ENCODE measurements around the gene SCN2B. TPM values are rescaled to one million over a fixed set of nuclear protein-coding genes. Genes with fewer than 3 reads are reported as not detected.

SCN2B gene
- polyA plus RNA-seq, 1 donor from 2014 or later, result 1.1 TPM

- Histone ChIP-seq H3K4me3 (ENCODE audit: low read length) (peak overlapping the region; percentile 80), H3K36me3 (ENCODE audit: insufficient read depth, low read length) (no peaks in the 10 kb centered on the region), H3K79me2 (replicated peaks; ENCODE audit: insufficient read depth, low read length) (no peaks in the 10 kb centered on the region), H2AFZ (ENCODE audit: low read depth, low read length) (peak overlapping the region; percentile 47), H4K20me1 (ENCODE audit: insufficient read depth) (no peaks in the 10 kb centered on the region), H3K4me2 (ENCODE audit: low read length) (peak overlapping the region; percentile 46), H3K9ac (ENCODE audit: low read length) (peak overlapping the region; percentile 55), H3K27ac (ENCODE audit: low read length) (no peak overlapping the region), H3K9me3 (ENCODE audit: low read length) (no peaks in the 10 kb centered on the region), H3K27me3 (ENCODE audit: insufficient read depth, low read depth, low read length) (peaks cover 39% of the 10 kb centered on the region), H3K9me2 (ENCODE audit: insufficient read depth, low read length) (no peaks in the 10 kb centered on the region), H3F3A (ENCODE audit: insufficient read depth, low read length, poor library complexity, severe bottlenecking) (no peaks in the 10 kb centered on the region)
- peak; percentile 99 for TF ChIP-seq RAD21 (conservative IDR thresholded peaks at IDR 0.05)
- TF ChIP-seq TAF1 (IDR thresholded peaks at IDR 0.05; ENCODE audit: low read depth), result no peak
- TF ChIP-seq MXI1 (conservative IDR thresholded peaks at IDR 0.05; ENCODE audit: poor library complexity, severe bottlenecking), result peak; percentile 33
- peak; percentile 12 for TF ChIP-seq EP300 (conservative IDR thresholded peaks at IDR 0.05; ENCODE audit: poor library complexity, severe bottlenecking)
- no peak for TF ChIP-seq EZH2 (IDR thresholded peaks at IDR 0.05; ENCODE audit: borderline replicate concordance, insufficient read depth, low read length, poor library complexity, severe bottlenecking)
- TF ChIP-seq, protein P1, sequence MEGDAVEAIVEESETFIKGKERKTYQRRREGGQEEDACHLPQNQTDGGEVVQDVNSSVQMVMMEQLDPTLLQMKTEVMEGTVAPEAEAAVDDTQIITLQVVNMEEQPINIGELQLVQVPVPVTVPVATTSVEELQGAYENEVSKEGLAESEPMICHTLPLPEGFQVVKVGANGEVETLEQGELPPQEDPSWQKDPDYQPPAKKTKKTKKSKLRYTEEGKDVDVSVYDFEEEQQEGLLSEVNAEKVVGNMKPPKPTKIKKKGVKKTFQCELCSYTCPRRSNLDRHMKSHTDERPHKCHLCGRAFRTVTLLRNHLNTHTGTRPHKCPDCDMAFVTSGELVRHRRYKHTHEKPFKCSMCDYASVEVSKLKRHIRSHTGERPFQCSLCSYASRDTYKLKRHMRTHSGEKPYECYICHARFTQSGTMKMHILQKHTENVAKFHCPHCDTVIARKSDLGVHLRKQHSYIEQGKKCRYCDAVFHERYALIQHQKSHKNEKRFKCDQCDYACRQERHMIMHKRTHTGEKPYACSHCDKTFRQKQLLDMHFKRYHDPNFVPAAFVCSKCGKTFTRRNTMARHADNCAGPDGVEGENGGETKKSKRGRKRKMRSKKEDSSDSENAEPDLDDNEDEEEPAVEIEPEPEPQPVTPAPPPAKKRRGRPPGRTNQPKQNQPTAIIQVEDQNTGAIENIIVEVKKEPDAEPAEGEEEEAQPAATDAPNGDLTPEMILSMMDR (IDR thresholded peaks at IDR 0.05; ENCODE audit: poor library complexity, severe bottlenecking), result peak; percentile 99
- no peak for TF ChIP-seq POLR2AphosphoS5 (IDR thresholded peaks at IDR 0.05)
- no peak for TF ChIP-seq REST (IDR thresholded peaks at IDR 0.05; ENCODE audit: borderline replicate concordance)
- TF ChIP-seq SMC3 (conservative IDR thresholded peaks at IDR 0.05; ENCODE audit: poor library complexity), result peak; percentile 99
Observed at GRCh38 chr11:118145285-118146227, 30.9 kb downstream of the SCN2B start.

DNA sequence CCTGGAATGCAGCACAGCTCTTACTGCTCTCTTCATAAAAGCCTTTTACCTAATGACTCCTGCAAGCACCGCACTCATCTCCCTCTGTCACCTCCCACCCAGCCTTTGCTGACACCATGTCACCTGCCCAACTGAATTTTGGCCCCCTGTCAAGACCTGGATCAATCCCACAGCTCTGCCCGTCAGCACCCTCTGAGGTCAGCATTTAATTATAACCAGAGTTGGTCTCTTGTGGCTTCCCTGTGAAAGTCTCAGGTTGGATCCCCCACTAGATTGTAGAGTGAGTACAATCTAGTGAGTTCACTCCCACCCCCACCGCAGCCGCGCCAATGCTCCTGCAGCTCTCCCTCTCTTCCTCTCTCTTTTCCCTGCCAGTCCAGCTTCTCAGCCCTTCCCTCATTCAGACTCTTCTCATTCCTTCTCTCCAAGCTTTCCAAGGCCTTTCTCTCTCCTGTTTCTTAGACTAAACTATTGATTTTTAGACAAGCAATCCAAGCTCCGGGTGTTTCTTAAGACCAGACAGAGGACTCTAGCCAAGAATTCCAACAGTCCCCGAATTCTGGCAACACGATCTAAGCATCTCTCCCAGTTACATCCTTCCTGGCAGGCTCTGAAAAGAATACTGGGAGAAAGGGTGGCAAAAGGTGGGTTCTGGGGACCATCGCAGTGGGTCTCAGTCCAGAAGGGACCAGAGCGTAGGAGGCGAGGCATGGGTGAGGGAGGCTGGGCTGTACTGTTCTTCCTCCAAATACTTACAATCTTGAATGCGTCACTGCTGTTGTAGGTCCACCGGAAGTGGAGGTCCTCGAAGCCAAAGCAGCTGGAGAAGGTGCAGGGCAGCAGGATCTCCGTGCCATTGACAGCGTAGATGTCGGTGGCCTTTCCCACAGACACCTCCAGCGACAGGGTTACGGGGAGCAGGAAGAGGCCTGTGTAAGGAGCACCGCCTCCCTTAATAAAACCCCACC is 31.9 kb downstream of the SCN2B start:
- peak overlapping the region; percentile 55 for H3K9ac ChIP-seq (ENCODE audit: low read length)

More for the DNA sequence above, 31.9 kb downstream of the SCN2B start:
- peak overlapping the region; percentile 80 for H3K4me3 ChIP-seq (ENCODE audit: low read length)
- H3K9me2 ChIP-seq (ENCODE audit: insufficient read depth, low read length), result no peaks in the 10 kb centered on the region
- peaks cover 33% of the 10 kb centered on the region for H3K27me3 ChIP-seq (ENCODE audit: insufficient read depth, low read depth, low read length)
- H3K9me3 ChIP-seq (ENCODE audit: low read length), result no peaks in the 10 kb centered on the region
- H3K27ac ChIP-seq (ENCODE audit: low read length), result no peak overlapping the region
- H4K20me1 ChIP-seq (ENCODE audit: insufficient read depth), result no peaks in the 10 kb centered on the region
- H3K79me2 ChIP-seq (replicated peaks; ENCODE audit: insufficient read depth, low read length), result no peaks in the 10 kb centered on the region
- no peaks in the 10 kb centered on the region for H3K36me3 ChIP-seq (ENCODE audit: insufficient read depth, low read length)
- no peak overlapping the region for H2AFZ ChIP-seq (ENCODE audit: low read depth, low read length)
- H3K4me2 ChIP-seq (ENCODE audit: low read length), result no peak overlapping the region
- TF ChIP-seq SMC3 (conservative IDR thresholded peaks at IDR 0.05; ENCODE audit: poor library complexity), result no peak
- no peak for TF ChIP-seq EZH2 (IDR thresholded peaks at IDR 0.05; ENCODE audit: borderline replicate concordance, insufficient read depth, low read length, poor library complexity, severe bottlenecking)
- TF ChIP-seq RAD21 (conservative IDR thresholded peaks at IDR 0.05), result no peak
- TF ChIP-seq REST (IDR thresholded peaks at IDR 0.05; ENCODE audit: borderline replicate concordance), result no peak
- no peak for TF ChIP-seq POLR2AphosphoS5 (IDR thresholded peaks at IDR 0.05)
- TF ChIP-seq, protein P1 (IDR thresholded peaks at IDR 0.05; ENCODE audit: poor library complexity, severe bottlenecking), result no peak
- TF ChIP-seq MXI1 (conservative IDR thresholded peaks at IDR 0.05; ENCODE audit: poor library complexity, severe bottlenecking), result no peak
- TF ChIP-seq EP300 (conservative IDR thresholded peaks at IDR 0.05; ENCODE audit: poor library complexity, severe bottlenecking), result no peak
- TF ChIP-seq TAF1 (IDR thresholded peaks at IDR 0.05; ENCODE audit: low read depth), result no peak
- H3F3A ChIP-seq (ENCODE audit: insufficient read depth, low read length, poor library complexity, severe bottlenecking), result no peaks in the 10 kb centered on the region

All from neural cell (in vitro differentiated cells).